GM19463 (cell line): Measurements from ENCODE around the gene MAX.
"Not testable (repeated sequence)": the region's sequence is repeated elsewhere in the genome, so short reads cannot be mapped to it uniquely, and the experiment has no call there.

ENCODE experiments used
- ATAC-seq: cut with Tn5 transposase; IDR thresholded peaks from one replicate; pipeline ENCODE4 v1.9.1; 2021; ENCODE audit warnings: mild to moderate bottlenecking, moderate library complexity; ENCODE audit not compliant: unreplicated experiment

The MAX gene

GRCh38 chr14:65106316-65106715 lies 4.0 kb upstream of the MAX start:
- no peak for ATAC-seq

- ATAC-seq, result no peak
These were observed 2.5 kb upstream of the MAX start for GRCh38 chr14:65104791-65105190.

- ATAC-seq, result no peak
These were observed 938 bp upstream of the MAX start for GRCh38 chr14:65103150-65103760.

GRCh38 chr14:65101631-65102440 lies 481 bp downstream of the MAX start:
- ATAC-seq, result no peak

- ATAC-seq, result no peak
These were observed 1.3 kb downstream of the MAX start for GRCh38 chr14:65100922-65101541.

- no peak for ATAC-seq
These were observed 3.7 kb downstream of the MAX start for GRCh38 chr14:65098586-65098985.

- no peak for ATAC-seq
These were observed 5.8 kb downstream of the MAX start for GRCh38 chr14:65096323-65097089.

GRCh38 chr14:65095633-65096205 lies 6.6 kb downstream of the MAX start:
- ATAC-seq, result no peak

GRCh38 chr14:65092349-65092748 lies 10.0 kb downstream of the MAX start:
- ATAC-seq, result no peak

GRCh38 chr14:65087835-65088234 lies 14.5 kb downstream of the MAX start:
- ATAC-seq, result not testable (repeated sequence)

GRCh38 chr14:65086686-65087085 lies 15.6 kb downstream of the MAX start:
- not testable (repeated sequence) for ATAC-seq

- no peak for ATAC-seq
These were observed 17.5 kb downstream of the MAX start for GRCh38 chr14:65084554-65085505.

- no peak for ATAC-seq
These were observed 19.4 kb downstream of the MAX start for GRCh38 chr14:65082930-65083329.

GRCh38 chr14:65080960-65081747 lies 21.2 kb downstream of the MAX start:
- no peak for ATAC-seq

- no peak for ATAC-seq
These were observed 22.5 kb downstream of the MAX start for GRCh38 chr14:65079768-65080167.

- no peak for ATAC-seq
These were observed 23.1 kb downstream of the MAX start for GRCh38 chr14:65079201-65079600.

GRCh38 chr14:65077318-65077717 lies 25.0 kb downstream of the MAX start:
- ATAC-seq, result no peak

GRCh38 chr14:65075628-65076325 lies 26.5 kb downstream of the MAX start:
- no peak for ATAC-seq
